HEK293 (cell line): ENCODE data around the gene HAUS2.

Experiments used
- ATF2 ChIP-seq: fragments of 450-650 bp; formaldehyde crosslinking; IDR thresholded peaks from 2 replicates; pipeline ENCODE4 v1.5.1; 2016; ENCODE audit warnings: missing biosample characterization, missing genetic modification characterization, low read depth
- BCL11B ChIP-seq: fragments of 450-650 bp; formaldehyde crosslinking; IDR thresholded peaks from 2 replicates; pipeline ENCODE4 v1.5.1; 2016; ENCODE audit warnings: low read depth, missing biosample characterization, missing genetic modification characterization
- CTCF ChIP-seq: fragments of 450-650 bp; formaldehyde crosslinking; IDR thresholded peaks from 2 replicates; pipeline ENCODE4 v1.5.1; 2016; ENCODE audit warnings: missing biosample characterization, missing genetic modification characterization
- PBX3 ChIP-seq: sonication (generic); formaldehyde crosslinking; IDR thresholded peaks from 2 replicates; pipeline ENCODE4 v1.8.1; 2022; ENCODE audit warnings: mild to moderate bottlenecking, moderate library complexity, missing genetic modification reagents
- REST ChIP-seq: fragments of 450-650 bp; formaldehyde crosslinking; IDR thresholded peaks from 2 replicates; pipeline ENCODE4 v1.5.1; 2016; ENCODE audit warnings: missing biosample characterization, missing genetic modification characterization
- TCF7L2 ChIP-seq: IDR thresholded peaks from 2 replicates; pipeline ENCODE4 v1.6.1; 2011; ENCODE audit warnings: low read depth, mild to moderate bottlenecking, inconsistent platforms, low read length, moderate library complexity, borderline replicate concordance
- ZNF146 ChIP-seq: fragments of 450-650 bp; formaldehyde crosslinking; IDR thresholded peaks from 2 replicates; pipeline ENCODE4 v1.5.1; 2016; ENCODE audit warnings: missing biosample characterization, missing genetic modification characterization
- ZNF274 ChIP-seq, 2 experiments: fragments of 200-500 bp in 1 of 2; fragments of 450-650 bp in 1 of 2; sonication (Bioruptor generic) in 1 of 2; formaldehyde crosslinking in 1 of 2; IDR thresholded peaks; 2 replicates each; pipeline versions ENCODE4 v1.5.1 to v1.6.1; 2014 to 2016; ENCODE audit warnings: borderline replicate concordance in 1 of 2, inconsistent platforms in 1 of 2, low read length in 1 of 2, missing biosample characterization in 1 of 2, missing genetic modification characterization in 1 of 2
- ZNF473 ChIP-seq: fragments of 450-650 bp; formaldehyde crosslinking; IDR thresholded peaks from 2 replicates; pipeline ENCODE4 v1.5.1; 2017; ENCODE audit warnings: missing biosample characterization, missing genetic modification characterization
- ZNF660 ChIP-seq: fragments of 450-650 bp; IDR thresholded peaks from 2 replicates; pipeline ENCODE4 v1.5.1; 2018; ENCODE audit warnings: missing biosample characterization, mild to moderate bottlenecking, missing genetic modification characterization
- ZNF707 ChIP-seq: fragments of 450-650 bp; formaldehyde crosslinking; IDR thresholded peaks from 2 replicates; pipeline ENCODE4 v1.5.1; 2016; ENCODE audit warnings: missing biosample characterization, missing genetic modification characterization
- ZNF768 ChIP-seq: fragments of 450-650 bp; formaldehyde crosslinking; IDR thresholded peaks from 2 replicates; pipeline ENCODE4 v1.5.1; 2018; ENCODE audit warnings: missing biosample characterization, mild to moderate bottlenecking, missing genetic modification characterization

- TF ChIP-seq ZNF660 (tag by site-specific recombination): no peak
- TF ChIP-seq REST: no peak
- TF ChIP-seq TCF7L2: no peak
- TF ChIP-seq ZNF146 (tag by site-specific recombination): no peak
- TF ChIP-seq CTCF (tag by site-specific recombination): peak; percentile 23; the same call in 1 of the 2 replicates
- no peak for TF ChIP-seq ZNF473
- TF ChIP-seq PBX3 (CRISPR knock-in tag): no peak
- no peak for TF ChIP-seq ATF2
- TF ChIP-seq ZNF768: no peak
- no peak for TF ChIP-seq ZNF707 (tag by site-specific recombination)
- no peak for TF ChIP-seq BCL11B (tag by site-specific recombination)
- TF ChIP-seq ZNF274 (IDR thresholded peaks at IDR 0.05; ENCODE audit: low read length): no peak
- no peak for TF ChIP-seq ZNF274 (tag by site-specific recombination; IDR thresholded peaks at IDR 0.05; ENCODE audit: borderline replicate concordance)
Observed at GRCh38 chr15:42575188-42576039, 26.8 kb downstream of the HAUS2 start, which contains the start of gene STARD9.
